ENCODE data around the gene DGKI. TPM values are rescaled to one million over a fixed set of nuclear protein-coding genes. Genes with fewer than 3 reads are reported as not detected.

Gene DGKI
- total RNA-seq, 1 donor from 2014 or later: 2.2 TPM

- no peaks in the 10 kb centered on the region for H3K36me3 Mint-ChIP-seq (ENCODE audit: low read depth)
- H3K27ac Mint-ChIP-seq (ENCODE audit: unreplicated experiment): no peak overlapping the region
- DNase-seq (ENCODE audit: low read depth, low spot score): no peak
- H3K4me3 Mint-ChIP-seq: no peak overlapping the region
- TF ChIP-seq, protein P1, sequence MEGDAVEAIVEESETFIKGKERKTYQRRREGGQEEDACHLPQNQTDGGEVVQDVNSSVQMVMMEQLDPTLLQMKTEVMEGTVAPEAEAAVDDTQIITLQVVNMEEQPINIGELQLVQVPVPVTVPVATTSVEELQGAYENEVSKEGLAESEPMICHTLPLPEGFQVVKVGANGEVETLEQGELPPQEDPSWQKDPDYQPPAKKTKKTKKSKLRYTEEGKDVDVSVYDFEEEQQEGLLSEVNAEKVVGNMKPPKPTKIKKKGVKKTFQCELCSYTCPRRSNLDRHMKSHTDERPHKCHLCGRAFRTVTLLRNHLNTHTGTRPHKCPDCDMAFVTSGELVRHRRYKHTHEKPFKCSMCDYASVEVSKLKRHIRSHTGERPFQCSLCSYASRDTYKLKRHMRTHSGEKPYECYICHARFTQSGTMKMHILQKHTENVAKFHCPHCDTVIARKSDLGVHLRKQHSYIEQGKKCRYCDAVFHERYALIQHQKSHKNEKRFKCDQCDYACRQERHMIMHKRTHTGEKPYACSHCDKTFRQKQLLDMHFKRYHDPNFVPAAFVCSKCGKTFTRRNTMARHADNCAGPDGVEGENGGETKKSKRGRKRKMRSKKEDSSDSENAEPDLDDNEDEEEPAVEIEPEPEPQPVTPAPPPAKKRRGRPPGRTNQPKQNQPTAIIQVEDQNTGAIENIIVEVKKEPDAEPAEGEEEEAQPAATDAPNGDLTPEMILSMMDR (conservative IDR thresholded peaks at IDR 0.05): no peak
- H3K27me3 Mint-ChIP-seq (ENCODE audit: low read depth): no peaks in the 10 kb centered on the region
- H3K9me3 Mint-ChIP-seq: peaks cover 2% of the 10 kb centered on the region
- peaks cover 4% of the 10 kb centered on the region for H3K4me1 Mint-ChIP-seq
Measured at GRCh38 chr7:137519181-137519691, 327.5 kb downstream of the DGKI start.

- no peak for DNase-seq (ENCODE audit: low read depth, low spot score)
- Mint-ChIP-seq H3K27me3 (ENCODE audit: low read depth) (no peaks in the 10 kb centered on the region), H3K4me3 (no peak overlapping the region), H3K27ac (ENCODE audit: unreplicated experiment) (no peak overlapping the region), H3K4me1 (peaks cover 8% of the 10 kb centered on the region), H3K36me3 (ENCODE audit: low read depth) (no peaks in the 10 kb centered on the region), H3K9me3 (peaks cover 2% of the 10 kb centered on the region)
- TF ChIP-seq, protein P1 (conservative IDR thresholded peaks at IDR 0.05): no peak
Measured at GRCh38 chr7:137513091-137513490, 333.7 kb downstream of the DGKI start.

GRCh38 chr7:137507096-137507495, 339.7 kb downstream of the DGKI start:
- DNase-seq (ENCODE audit: low read depth, low spot score): no peak
- H3K36me3 Mint-ChIP-seq (ENCODE audit: low read depth): peaks cover 4% of the 10 kb centered on the region

GRCh38 chr7:137506031-137506430, 340.7 kb downstream of the DGKI start:
- Mint-ChIP-seq H3K9me3 (peaks cover 8% of the 10 kb centered on the region), H3K27me3 (ENCODE audit: low read depth) (no peaks in the 10 kb centered on the region), H3K27ac (ENCODE audit: unreplicated experiment) (no peak overlapping the region), H3K4me1 (no peaks in the 10 kb centered on the region), H3K4me3 (no peak overlapping the region), H3K36me3 (ENCODE audit: low read depth) (peaks cover 4% of the 10 kb centered on the region)
- TF ChIP-seq, protein P1 (conservative IDR thresholded peaks at IDR 0.05): no peak
- no peak for DNase-seq (ENCODE audit: low read depth, low spot score)

More at GRCh38 chr7:137507096-137507495, 339.7 kb downstream of the DGKI start:
- H3K4me1 Mint-ChIP-seq: no peaks in the 10 kb centered on the region
- no peak overlapping the region for H3K4me3 Mint-ChIP-seq
- H3K9me3 Mint-ChIP-seq: peaks cover 8% of the 10 kb centered on the region
- H3K27ac Mint-ChIP-seq (ENCODE audit: unreplicated experiment): no peak overlapping the region
- TF ChIP-seq, protein P1 (conservative IDR thresholded peaks at IDR 0.05): no peak
- no peaks in the 10 kb centered on the region for H3K27me3 Mint-ChIP-seq (ENCODE audit: low read depth)

GRCh38 chr7:137501562-137501961, 345.2 kb downstream of the DGKI start:
- Mint-ChIP-seq H3K9me3 (peaks cover 13% of the 10 kb centered on the region), H3K27ac (ENCODE audit: unreplicated experiment) (no peak overlapping the region), H3K4me1 (no peaks in the 10 kb centered on the region), H3K36me3 (ENCODE audit: low read depth) (peaks cover 4% of the 10 kb centered on the region), H3K4me3 (no peak overlapping the region), H3K27me3 (ENCODE audit: low read depth) (no peaks in the 10 kb centered on the region)
- DNase-seq (ENCODE audit: low read depth, low spot score): no peak
- TF ChIP-seq, protein P1 (conservative IDR thresholded peaks at IDR 0.05): no peak

Measured in neural crest cell (in vitro differentiated cells).